IMR-90 (cell line): ENCODE results near the gene TMPRSS11A. TPM values are rescaled to one million over a fixed set of nuclear protein-coding genes. Genes with fewer than 3 reads are reported as not detected.

Experiments
- ATAC-seq: fragments of 200-7000 bp; cut with Tn5 transposase; 2 replicates; pipeline ENCODE4 v1.9.1; 2020; ENCODE audit warnings: low read depth, mild to moderate bottlenecking, moderate library complexity
- BruUV-seq: library from RNA; stranded (reverse); fragments of 400-500 nt; replicated peaks from 2 replicates; lab custom pipeline; 2021; lab: Mats Ljungman, UMichigan
- CTCF ChIA-PET: fragments of 300-600 bp; formaldehyde crosslinking; extraction: SDS; loops from one replicate; lab custom pipeline; 2021; ENCODE audit warnings: antibody characterized with exemption; lab: Yijun Ruan, JAX
- POLR2A ChIA-PET: fragments of 300-600 bp; sonication (Branson Sonifier 250); formaldehyde crosslinking; loops from one replicate; lab custom pipeline; 2022; ENCODE audit warnings: antibody characterized with exemption; ENCODE audit not compliant: unreplicated experiment; lab: Charles Lee
- DNase-seq: peaks from one replicate; pipeline ENCODE4 v3.0.0; 2013
- H2AFZ ChIP-seq: replicated peaks from 2 replicates; pipeline ENCODE3; 2013; ENCODE audit warnings: low read length, mild to moderate bottlenecking; ENCODE audit not compliant: poor library complexity
- H2AK5ac ChIP-seq: 2 replicates; pipeline ENCODE4 v1.6.1; 2013; ENCODE audit warnings: low read depth, low read length, inconsistent platforms
- H2AK9ac ChIP-seq: replicated peaks from 2 replicates; pipeline ENCODE3; 2013; ENCODE audit warnings: mild to moderate bottlenecking, low read depth, low read length, moderate library complexity; ENCODE audit not compliant: poor library complexity
- H2BK120ac ChIP-seq: 2 replicates; pipeline ENCODE4 v1.6.1; 2013; ENCODE audit warnings: low read depth, low read length, inconsistent platforms
- H2BK15ac ChIP-seq: 3 replicates; pipeline ENCODE4 v1.6.1; 2013; ENCODE audit warnings: low read depth, low read length, inconsistent platforms
- H2BK20ac ChIP-seq: 2 replicates; pipeline ENCODE4 v1.6.1; 2013; ENCODE audit warnings: low read depth, mild to moderate bottlenecking, inconsistent platforms, low read length, moderate library complexity
- H2BK5ac ChIP-seq: 2 replicates; pipeline ENCODE4 v1.6.1; 2013; ENCODE audit warnings: mild to moderate bottlenecking, low read depth, low read length, inconsistent platforms; ENCODE audit not compliant: poor library complexity, severe bottlenecking
- H3K14ac ChIP-seq: replicated peaks from 2 replicates; pipeline ENCODE4 v1.6.1; 2013; ENCODE audit warnings: low read depth, low read length, inconsistent platforms
- H3K18ac ChIP-seq: 2 replicates; pipeline ENCODE4 v1.6.1; 2013; ENCODE audit warnings: low read depth, low read length, control low read depth
- H3K23ac ChIP-seq: 2 replicates; pipeline ENCODE4 v1.6.1; 2013; ENCODE audit warnings: low read depth, low read length, inconsistent platforms
- H3K27ac ChIP-seq: 2 replicates; pipeline ENCODE4 v1.5.1; 2013; ENCODE audit warnings: mild to moderate bottlenecking, control low read depth, low read length; ENCODE audit not compliant: insufficient read depth
- H3K27me3 ChIP-seq: 2 replicates; pipeline ENCODE4 v1.6.1; 2013; ENCODE audit warnings: low read length; ENCODE audit not compliant: control insufficient read depth, insufficient read depth
- H3K36me3 ChIP-seq: 2 replicates; pipeline ENCODE4 v1.6.1; 2013; ENCODE audit warnings: low read length, mixed read lengths; ENCODE audit not compliant: control insufficient read depth, insufficient read depth
- H3K4ac ChIP-seq: 2 replicates; pipeline ENCODE4 v1.6.1; 2013; ENCODE audit warnings: low read depth, low read length, inconsistent platforms
- H3K4me1 ChIP-seq: 2 replicates; pipeline ENCODE4 v1.6.1; 2013; ENCODE audit warnings: low read length, mixed read lengths; ENCODE audit not compliant: control insufficient read depth, insufficient read depth
- H3K4me2 ChIP-seq: 2 replicates; pipeline ENCODE4 v1.6.1; 2013; ENCODE audit warnings: low read depth, mild to moderate bottlenecking, control low read depth, low read length, moderate library complexity
- H3K4me3 ChIP-seq: 2 replicates; pipeline ENCODE4 v1.5.1; 2013; ENCODE audit warnings: low read depth, mild to moderate bottlenecking, control low read depth, low read length, moderate library complexity; ENCODE audit not compliant: insufficient read depth
- H3K56ac ChIP-seq: 2 replicates; pipeline ENCODE4 v1.6.1; 2013; ENCODE audit warnings: low read length, inconsistent platforms; ENCODE audit not compliant: insufficient read depth; ENCODE audit errors: extremely low read depth
- H3K79me1 ChIP-seq, 2 experiments: 2 replicates each; pipeline ENCODE4 v1.6.1; 2013; ENCODE audit warnings: low read length in 2 of 2, inconsistent platforms in 1 of 2, low read depth in 1 of 2
- H3K9ac ChIP-seq: 2 replicates; pipeline ENCODE4 v1.6.1; 2013; ENCODE audit warnings: low read depth, low read length, control low read depth
- H3K9me1 ChIP-seq: 2 replicates; pipeline ENCODE4 v1.6.1; 2013; ENCODE audit warnings: low read length, inconsistent platforms; ENCODE audit not compliant: insufficient read depth
- H3K9me3 ChIP-seq: 2 replicates; pipeline ENCODE4 v1.6.1; 2013; ENCODE audit warnings: low read length; ENCODE audit not compliant: control insufficient read depth, insufficient read depth
- H4K20me1 ChIP-seq: 2 replicates; pipeline ENCODE4 v1.6.1; 2013; ENCODE audit warnings: low read length, inconsistent platforms; ENCODE audit not compliant: insufficient read depth
- H4K5ac ChIP-seq: 2 replicates; pipeline ENCODE4 v1.6.1; 2013; ENCODE audit warnings: mild to moderate bottlenecking, low read depth, low read length, control low read depth
- H4K8ac ChIP-seq, 2 experiments: 2 replicates each; pipeline ENCODE4 v1.6.1; 2013; ENCODE audit warnings: low read depth in 2 of 2, low read length in 2 of 2, control low read depth in 1 of 2, inconsistent platforms in 1 of 2
- H4K91ac ChIP-seq: 2 replicates; pipeline ENCODE4 v1.6.1; 2013; ENCODE audit warnings: low read depth, low read length, inconsistent platforms; ENCODE audit not compliant: insufficient read depth
- BHLHE40 ChIP-seq: fragments of 150-350 bp; IDR thresholded peaks from 2 replicates; pipeline ENCODE4 v1.6.1; 2016; ENCODE audit warnings: mild to moderate bottlenecking, low read depth, low read length
- CHD1 ChIP-seq: IDR thresholded peaks from 2 replicates; pipeline ENCODE4 v1.6.1; 2012; ENCODE audit warnings: low read depth, low read length, improper control_type of control experiment
- FOS ChIP-seq: fragments of 150-350 bp; IDR thresholded peaks from 2 replicates; pipeline ENCODE4 v1.6.1; 2016; ENCODE audit warnings: low read depth, low read length
- MAZ ChIP-seq: IDR thresholded peaks from 2 replicates; pipeline ENCODE4 v1.6.1; 2012; ENCODE audit warnings: low read depth, mild to moderate bottlenecking, low read length, improper control_type of control experiment, moderate library complexity, borderline replicate concordance
- NFE2L2 ChIP-seq: fragments of 150-350 bp; IDR thresholded peaks from 2 replicates; pipeline ENCODE4 v1.6.1; 2016; ENCODE audit warnings: low read depth, mild to moderate bottlenecking, low read length
- RAD21 ChIP-seq: IDR thresholded peaks from 2 replicates; pipeline ENCODE4 v1.6.1; 2012; ENCODE audit warnings: low read length, improper control_type of control experiment
- RCOR1 ChIP-seq: IDR thresholded peaks from 2 replicates; pipeline ENCODE4 v1.6.1; 2012; ENCODE audit warnings: mild to moderate bottlenecking, low read length, improper control_type of control experiment; ENCODE audit not compliant: insufficient replicate concordance
- SMC3 ChIP-seq: fragments of 150-350 bp; IDR thresholded peaks from 2 replicates; pipeline ENCODE4 v1.6.1; 2016; ENCODE audit warnings: low read depth, mild to moderate bottlenecking, antibody characterized with exemption, low read length, moderate library complexity
- WGBS, 2 experiments: methylation state at CpG; one replicate each; pipeline versions ENCODE4 v1.1.5 to v1.1.7; 2013; ENCODE audit warnings: missing lambda C conversion rate in 2 of 2; ENCODE audit not compliant: insufficient read length in 1 of 2; ENCODE audit errors: extremely low coverage in 2 of 2; 5-methylcytosine and 5-hydroxymethylcytosine counted together
- dilution Hi-C: fragments of 300-500 bp; cut with HindIII; formaldehyde crosslinking; loops from one replicate; pipeline ENCODE4 v1.14.3; 2018; ENCODE audit warnings: low sequenced_read_pairs; ENCODE audit not compliant: unreplicated experiment
- in situ Hi-C: fragments of 300-500 bp; cut with MboI; formaldehyde crosslinking; loops from 3 replicates; pipeline ENCODE4 v1.14.3; 2019; ENCODE audit warnings: low sequenced_read_pairs, inconsistent platforms, mixed read lengths
- intact Hi-C: fragments of 100-400 bp; cut with micrococcal nuclease; formaldehyde crosslinking; loops from 2 replicates; pipeline ENCODE4 v1.10.0; 2022
- polyA plus RNA-seq, 3 experiments: library from polyadenylated mRNA; depleted of rRNA; stranded (reverse); fragments of >200 nt; gene quantifications; 2 replicates each; pipeline ENCODE4 v1.2.3, GENCODE V29; 2012; ENCODE audit warnings: low replicate concordance in 1 of 3
- total RNA-seq: library from RNA; depleted of rRNA; stranded (reverse); fragments of >200 nt; gene quantifications from 2 replicates; pipeline ENCODE4 v1.2.3, GENCODE V29; 2012
- TF ChIP-seq, protein P1 (sequence below): fragments of 150-350 bp; IDR thresholded peaks from 2 replicates; pipeline ENCODE4 v1.6.1; 2017; ENCODE audit warnings: mild to moderate bottlenecking, antibody characterized with exemption, low read length, low read depth
- TF ChIP-seq, protein P2 (sequence below): fragments of 150-350 bp; IDR thresholded peaks from 2 replicates; pipeline ENCODE4 v1.6.1; 2016; ENCODE audit warnings: low read depth, mild to moderate bottlenecking, low read length, moderate library complexity, borderline replicate concordance

Gene TMPRSS11A
- total and polyA plus RNA-seq, 2 of the 4 experiments (the other 2 are of a cell fraction) = not detected

DNA sequence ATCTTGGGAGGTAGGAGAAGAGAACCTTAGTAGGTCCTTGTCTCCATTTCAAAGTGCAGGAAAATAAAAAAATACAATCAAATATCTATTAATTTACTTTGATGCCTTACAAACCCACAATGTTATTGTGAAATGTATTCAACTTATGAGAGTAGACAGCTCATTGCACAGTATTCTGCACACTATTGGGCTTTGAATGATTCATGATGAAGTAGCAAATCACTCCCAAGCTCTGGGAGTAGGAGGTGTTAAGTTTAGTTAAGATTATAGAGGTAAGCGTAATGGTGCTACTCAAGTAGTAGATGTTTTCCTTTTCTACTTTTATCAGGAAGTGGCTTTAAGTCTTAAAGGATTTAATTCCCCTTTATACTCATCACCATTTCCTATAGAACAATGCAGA lies 32.8 kb upstream of the TMPRSS11A start:
- no peak overlapping the region for H3K4me2 ChIP-seq
- H2BK20ac ChIP-seq = no peak overlapping the region
- H3K23ac ChIP-seq = no peak overlapping the region
- H3K27me3 ChIP-seq = no peaks in the 10 kb centered on the region; the same call in 1 of the 2 replicates
- no peak overlapping the region for H3K27ac ChIP-seq
- H2BK15ac ChIP-seq = no peak overlapping the region
- H3K56ac ChIP-seq = no peak overlapping the region
- H4K20me1 ChIP-seq = no peaks in the 10 kb centered on the region
- POLR2A ChIA-PET = no interaction called here
- no peak overlapping the region for H2BK5ac ChIP-seq
- no CpG with 5 or more reads among the region's 1 CpG for WGBS, 2 experiments
- TF ChIP-seq, protein P1, sequence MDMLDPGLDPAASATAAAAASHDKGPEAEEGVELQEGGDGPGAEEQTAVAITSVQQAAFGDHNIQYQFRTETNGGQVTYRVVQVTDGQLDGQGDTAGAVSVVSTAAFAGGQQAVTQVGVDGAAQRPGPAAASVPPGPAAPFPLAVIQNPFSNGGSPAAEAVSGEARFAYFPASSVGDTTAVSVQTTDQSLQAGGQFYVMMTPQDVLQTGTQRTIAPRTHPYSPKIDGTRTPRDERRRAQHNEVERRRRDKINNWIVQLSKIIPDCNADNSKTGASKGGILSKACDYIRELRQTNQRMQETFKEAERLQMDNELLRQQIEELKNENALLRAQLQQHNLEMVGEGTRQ = no peak
- TF ChIP-seq RCOR1 (no peak), BHLHE40 (no peak), CHD1 (no peak), FOS (no peak), NFE2L2 (no peak), SMC3 (no peak), RAD21 (no peak), MAZ (no peak)
- TF ChIP-seq, protein P2, sequence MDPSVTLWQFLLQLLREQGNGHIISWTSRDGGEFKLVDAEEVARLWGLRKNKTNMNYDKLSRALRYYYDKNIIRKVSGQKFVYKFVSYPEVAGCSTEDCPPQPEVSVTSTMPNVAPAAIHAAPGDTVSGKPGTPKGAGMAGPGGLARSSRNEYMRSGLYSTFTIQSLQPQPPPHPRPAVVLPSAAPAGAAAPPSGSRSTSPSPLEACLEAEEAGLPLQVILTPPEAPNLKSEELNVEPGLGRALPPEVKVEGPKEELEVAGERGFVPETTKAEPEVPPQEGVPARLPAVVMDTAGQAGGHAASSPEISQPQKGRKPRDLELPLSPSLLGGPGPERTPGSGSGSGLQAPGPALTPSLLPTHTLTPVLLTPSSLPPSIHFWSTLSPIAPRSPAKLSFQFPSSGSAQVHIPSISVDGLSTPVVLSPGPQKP = no peak
- H3K4me3 ChIP-seq = no peak overlapping the region
- no peak overlapping the region for H3K4ac ChIP-seq
- no peak overlapping the region for H2BK120ac ChIP-seq
- intact Hi-C loops = no loop called here
- no peaks in the 10 kb centered on the region for H3K4me1 ChIP-seq
- dilution Hi-C loops = no loop called here
- H3K79me1 ChIP-seq = no peaks in the 10 kb centered on the region
- no peak overlapping the region for H2AK5ac ChIP-seq
- CTCF ChIA-PET = no interaction called here
- no peak overlapping the region for H4K8ac ChIP-seq
- H3K9ac ChIP-seq = no peak overlapping the region
- no peak overlapping the region for H4K91ac ChIP-seq
- no peaks in the 10 kb centered on the region for H3K9me1 ChIP-seq
- H3K9me3 ChIP-seq = no peaks in the 10 kb centered on the region
- BruUV-seq = no TSS peak
- H4K5ac ChIP-seq = no peak overlapping the region
- H3K36me3 ChIP-seq = no peaks in the 10 kb centered on the region
- DNase-seq = no peak
- H2AK9ac ChIP-seq = no peak overlapping the region
- no peak overlapping the region for H2AFZ ChIP-seq
- no peak for ATAC-seq
- in situ Hi-C loops = loop anchor here (25.0 kb wide), 1 partner anchor 641 kb away; no protein-coding TSS in a partner anchor
- no peak overlapping the region for H3K14ac ChIP-seq
- H3K18ac ChIP-seq = no peak overlapping the region
